Choroid plexus epithelial cell (primary cell): ENCODE data around the gene CHD3.

ENCODE experiments used
- DNase-seq: peaks from one replicate; pipeline ENCODE4 v3.0.0-alpha.2; 2010; ENCODE audit warnings: low read depth
- H3K4me3 ChIP-seq: 2 replicates; pipeline ENCODE4 v1.5.1; 2011; ENCODE audit warnings: low read depth, mild to moderate bottlenecking, control low read depth, low read length, moderate library complexity
- CTCF ChIP-seq: conservative IDR thresholded peaks from 2 replicates; pipeline ENCODE4 v1.5.1; 2011; ENCODE audit warnings: low read depth, mild to moderate bottlenecking, control low read depth, inconsistent platforms, low read length, moderate library complexity

CHD3 gene

GRCh38 chr17:7929158-7930023, 40.8 kb downstream of the CHD3 start, which contains the start of gene KCNAB3:
KCNAB3 (minus strand) TSS chr17:7929856; CDS start chr17:7929435, 421 bp downstream.
- DNase-seq: peak; percentile 86
- no peak for TF ChIP-seq CTCF
- H3K4me3 ChIP-seq: peak within 1 kb of the TSS; percentile 62

GRCh38 chr17:7930841-7931631, 42.4 kb downstream of the CHD3 start:
- peak; percentile 17 for DNase-seq
- no peak for TF ChIP-seq CTCF
- peak overlapping the region; percentile 99 for H3K4me3 ChIP-seq

- peak; percentile 99 for DNase-seq
- no peak for TF ChIP-seq CTCF
- H3K4me3 ChIP-seq: peak within 1 kb of the TSS; percentile 99
These were observed 43.3 kb downstream of the CHD3 start, which contains the start of the genes CNTROB and TRAPPC1 for GRCh38 chr17:7931709-7932482. CNTROB (plus strand) TSS chr17:7932206; CDS start chr17:7933080, 874 bp downstream. TRAPPC1 (minus strand) TSS chr17:7931946; CDS start chr17:7931829, 117 bp downstream.

GRCh38 chr17:7932483-7932891, 43.9 kb downstream of the CHD3 start:
- TF ChIP-seq CTCF: no peak
- peak; percentile 39 for DNase-seq
- H3K4me3 ChIP-seq: peak overlapping the region; percentile 99

GRCh38 chr17:7932949-7933348, 44.4 kb downstream of the CHD3 start:
- peak; percentile 49 for TF ChIP-seq CTCF
- peak overlapping the region; percentile 99 for H3K4me3 ChIP-seq
- DNase-seq: peak; percentile 79

GRCh38 chr17:7935859-7936258, 47.3 kb downstream of the CHD3 start:
- no peak for DNase-seq
- H3K4me3 ChIP-seq: no peak overlapping the region
- TF ChIP-seq CTCF: no peak
